GM12878 (cell line): ENCODE results near the gene SOX6. TPM values are rescaled to one million over a fixed set of nuclear protein-coding genes. Genes with fewer than 3 reads are reported as not detected.

Experiments
- ATAC-seq: fragments of 200-7000 bp; cut with Tn5 transposase; 3 replicates; pipeline ENCODE4 v1.9.1; 2020; ENCODE audit warnings: mild to moderate bottlenecking, moderate library complexity
- BruUV-seq: library from RNA; stranded (reverse); fragments of 400-500 nt; replicated peaks from 2 replicates; lab custom pipeline; 2021; lab: Mats Ljungman, UMichigan
- CTCF ChIA-PET: fragments of 300-600 bp; sonication (Branson Sonifier 250); formaldehyde crosslinking; extraction: SDS; loops from one replicate; lab custom pipeline; 2021; ENCODE audit warnings: inconsistent platforms; lab: Yijun Ruan, JAX
- POLR2A ChIA-PET: fragments of 350-600 bp; formaldehyde crosslinking; extraction: SDS; loops from one replicate; lab custom pipeline; 2021; ENCODE audit warnings: inconsistent platforms; lab: Charles Lee
- RAD21 ChIA-PET: fragments of 300-600 bp; sonication (Branson Sonifier 250); formaldehyde crosslinking; loops from one replicate; lab custom pipeline; 2023; ENCODE audit warnings: antibody characterized with exemption; ENCODE audit not compliant: unreplicated experiment; lab: Charles Lee
- SMC1A ChIA-PET: fragments of 300-600 bp; sonication (Branson Sonifier 250); formaldehyde crosslinking; loops from one replicate; lab custom pipeline; 2023; ENCODE audit not compliant: unreplicated experiment, uncharacterized antibody; lab: Charles Lee
- DNase-seq: peaks from one replicate; pipeline ENCODE4 v3.0.0-alpha.2; 2011; ENCODE audit warnings: low read depth, low spot score
- FAIRE-seq: peaks from 3 replicates; lab custom pipeline; 2011; peaks lifted over from hg19 to GRCh38; lab: Jason Lieb, UNC
- H2AFZ ChIP-seq: 2 replicates; pipeline ENCODE4 v1.6.0; 2011; ENCODE audit warnings: low read depth, low read length, control low read depth; ENCODE audit not compliant: control insufficient read depth
- H3K27ac ChIP-seq: 2 replicates; pipeline ENCODE4 v1.5.1; 2011; ENCODE audit warnings: control low read depth; ENCODE audit not compliant: control insufficient read depth, insufficient read depth
- H3K27me3 ChIP-seq, 2 experiments: replicated peaks in 1 of 2; 2 replicates each; pipeline versions ENCODE4 v1.6.0 to v1.6.1; 2011; ENCODE audit warnings: low read length in 1 of 2; ENCODE audit not compliant: control insufficient read depth in 2 of 2, insufficient read depth in 2 of 2
- H3K36me3 ChIP-seq, 2 experiments: 2 replicates each; pipeline ENCODE4 v1.5.1; 2011; ENCODE audit warnings: low read length in 1 of 2; ENCODE audit not compliant: control insufficient read depth in 2 of 2, insufficient read depth in 2 of 2
- H3K4me1 ChIP-seq: 2 replicates; pipeline ENCODE4 v1.6.1; 2011; ENCODE audit warnings: mild to moderate bottlenecking, low read length, moderate library complexity, mixed read lengths; ENCODE audit not compliant: control insufficient read depth, insufficient read depth
- H3K4me2 ChIP-seq: 2 replicates; pipeline ENCODE4 v1.6.0; 2011; ENCODE audit warnings: control low read depth; ENCODE audit not compliant: control insufficient read depth, insufficient read depth
- H3K4me3 ChIP-seq: fragments of 200-600 bp; sonication (generic); 2 replicates; pipeline ENCODE4 v1.5.1; 2016
- H3K79me2 ChIP-seq: 2 replicates; pipeline ENCODE4 v1.6.0; 2011; ENCODE audit warnings: low read length; ENCODE audit not compliant: control insufficient read depth, insufficient read depth
- H3K9ac ChIP-seq: 2 replicates; pipeline ENCODE4 v1.8.0; 2011; ENCODE audit warnings: low read length, control low read depth, mixed read lengths; ENCODE audit not compliant: control insufficient read depth, insufficient read depth
- H3K9me3 ChIP-seq: replicated peaks from 3 replicates; pipeline ENCODE4 v1.5.1; 2011; ENCODE audit warnings: mild to moderate bottlenecking, low read length; ENCODE audit not compliant: control insufficient read depth, insufficient read depth
- H4K20me1 ChIP-seq: 2 replicates; pipeline ENCODE4 v1.6.0; 2011; ENCODE audit not compliant: control insufficient read depth, insufficient read depth
- CBX5 ChIP-seq: sonication (generic); IDR thresholded peaks from 2 replicates; pipeline ENCODE4 v1.6.1; 2016; ENCODE audit warnings: low read depth, moderate library complexity, mild to moderate bottlenecking, inconsistent platforms
- HDGF ChIP-seq: fragments of 450-650 bp; IDR thresholded peaks from 2 replicates; pipeline ENCODE4 v1.6.1; 2016; ENCODE audit warnings: antibody characterized with exemption
- SREBF2 ChIP-seq: IDR thresholded peaks from 2 replicates; pipeline ENCODE4 v1.6.1; 2012; ENCODE audit warnings: mild to moderate bottlenecking, low read length
- WGBS: methylation state at CpG from one replicate; pipeline ENCODE4 v1.1.6; 2016; ENCODE audit warnings: low lambda C conversion rate; ENCODE audit not compliant: insufficient replicate concordance, insufficient coverage; ENCODE audit errors: missing lambda C conversion rate; 5-methylcytosine and 5-hydroxymethylcytosine counted together
- in situ Hi-C: fragments of 300-500 bp; cut with MboI; formaldehyde crosslinking; loops from 9 replicates; pipeline ENCODE4 v1.14.3; 2018; ENCODE audit warnings: mixed read lengths
- intact Hi-C: fragments of 100-400 bp; cut with micrococcal nuclease; formaldehyde crosslinking; loops from one replicate; pipeline ENCODE4 v1.14.2; 2022; ENCODE audit not compliant: unreplicated experiment
- polyA plus RNA-seq, 11 experiments: library from polyadenylated mRNA; depleted of rRNA in 4 of 11; unstranded in 6 of 11; stranded (reverse) in 5 of 11; fragments of >200 nt; fragmentation: Nextera tagmentation in 4 of 11; fragmentation: Illumina TruSeq in 1 of 11; extraction: Ambion mirVana in 4 of 11; extraction: Trizol in 1 of 11; gene quantifications; 1 replicate in 1 of 11; 2 replicates in 10 of 11; pipeline versions ENCODE4 v1.2.1 to v1.2.3, GENCODE V29; 2011 to 2016; ENCODE audit warnings: inconsistent platforms in 2 of 11, missing spikeins in 2 of 11, low read depth in 1 of 11
- total RNA-seq, 4 experiments: library from RNA; depleted of rRNA in 3 of 4; stranded (reverse); fragments of >200 nt in 3 of 4; fragmentation: Illumina TruSeq in 1 of 4; extraction: Trizol in 1 of 4; gene quantifications; 2 replicates each; pipeline versions ENCODE4 v1.2.1 to v1.2.3, GENCODE V29; 2013 to 2021
- TF ChIP-seq, protein P1 (sequence below): IDR thresholded peaks from 2 replicates; pipeline ENCODE4 v1.6.1; 2012; ENCODE audit warnings: low read depth, low read length, improper control_type of control experiment
- TF ChIP-seq, protein P2 (sequence below): fragments of 450-650 bp; formaldehyde crosslinking; IDR thresholded peaks from 2 replicates; pipeline ENCODE4 v1.5.0; 2022; ENCODE audit warnings: mild to moderate bottlenecking, missing genetic modification characterization

Gene SOX6
- total and polyA plus RNA-seq, 10 of the 15 experiments (the other 5 are each of a cell fraction or from before 2014, with no cell fraction given) = 0.03 to 0.71 (median 0.29) TPM; not detected in 4

DNA sequence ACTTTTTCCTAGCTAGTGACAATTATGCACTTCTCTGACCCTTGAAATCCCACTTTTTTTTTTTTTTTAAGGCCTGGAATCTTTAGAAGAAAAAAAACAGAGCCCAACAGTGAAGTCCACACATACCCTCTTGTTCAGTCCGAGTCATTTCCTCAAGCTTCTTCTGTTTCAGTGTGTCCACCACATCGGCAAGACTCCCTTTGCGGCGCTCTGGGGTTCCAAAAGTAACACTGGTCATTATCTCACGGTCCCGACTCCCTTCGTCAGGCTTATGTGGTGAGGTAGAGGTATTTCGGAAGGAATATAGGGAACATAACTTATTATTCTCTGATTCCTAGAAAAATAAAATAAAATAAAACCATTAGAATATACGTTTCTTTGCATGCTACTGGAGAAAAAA, 38.0 kb downstream of the SOX6 start:
- DNase-seq (no peak), ATAC-seq (no peak), FAIRE-seq (no peak)
- CTCF ChIA-PET = no interaction called here
- no TSS peak for BruUV-seq
- no peaks in the 10 kb centered on the region for H3K36me3 ChIP-seq
- RAD21 ChIA-PET = interaction anchor here (0.8 kb wide), 1 partner anchor 202 kb away, joined by 3 read pairs; no protein-coding TSS in a partner anchor
- no peak overlapping the region for H2AFZ ChIP-seq
- WGBS = 48% methylated on average over 9 of the region's 9 CpGs
- in situ Hi-C loops (no loop called here), intact Hi-C loops (no loop called here)
- H3K27me3 ChIP-seq = no peaks in the 10 kb centered on the region
- SMC1A ChIA-PET = interaction anchor here (0.7 to 1.5 kb wide), 3 partner anchors 22 to 205 kb away, joined by 3 read pairs; no protein-coding TSS in a partner anchor
- H3K79me2 ChIP-seq = no peaks in the 10 kb centered on the region
- POLR2A ChIA-PET = no interaction called here
- H3K4me1 ChIP-seq = no peaks in the 10 kb centered on the region
- H3K9me3 ChIP-seq = no peaks in the 10 kb centered on the region
- no peak overlapping the region for H3K9ac ChIP-seq
- H3K27ac ChIP-seq = no peak overlapping the region
- H4K20me1 ChIP-seq = no peaks in the 10 kb centered on the region
- H3K4me3 ChIP-seq = no peak overlapping the region
- H3K4me2 ChIP-seq = no peak overlapping the region
- TF ChIP-seq, protein P1, sequence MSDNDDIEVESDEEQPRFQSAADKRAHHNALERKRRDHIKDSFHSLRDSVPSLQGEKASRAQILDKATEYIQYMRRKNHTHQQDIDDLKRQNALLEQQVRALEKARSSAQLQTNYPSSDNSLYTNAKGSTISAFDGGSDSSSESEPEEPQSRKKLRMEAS = no peak

DNA sequence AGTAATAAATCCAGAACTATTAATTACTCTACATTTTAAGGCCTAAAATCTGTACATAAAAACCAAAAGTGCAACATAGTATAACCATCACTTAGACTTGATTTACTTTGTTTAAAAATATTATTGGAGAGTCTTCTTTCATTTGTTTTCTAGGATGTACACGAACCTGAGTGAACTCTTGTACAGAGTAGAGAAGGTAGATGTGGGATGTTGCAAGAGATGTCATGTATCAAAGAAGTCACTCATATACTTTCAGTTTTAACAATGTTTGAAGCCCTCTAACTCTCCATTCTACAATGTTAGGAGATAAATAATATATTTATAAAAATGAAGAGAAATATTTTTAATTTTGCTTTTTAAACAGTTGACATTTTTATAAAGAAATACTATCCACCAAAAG, 38.6 kb downstream of the SOX6 start:
- Histone ChIP-seq H3K36me3 (no peaks in the 10 kb centered on the region), H2AFZ (no peak overlapping the region), H3K9me3 (no peaks in the 10 kb centered on the region), H3K79me2 (no peaks in the 10 kb centered on the region), H3K27ac (no peak overlapping the region), H3K4me3 (no peak overlapping the region), H3K4me2 (no peak overlapping the region), H3K9ac (no peak overlapping the region), H3K27me3 (no peaks in the 10 kb centered on the region), H3K4me1 (no peaks in the 10 kb centered on the region), H4K20me1 (no peaks in the 10 kb centered on the region)
- FAIRE-seq = no peak
- CTCF ChIA-PET = no interaction called here
- BruUV-seq = no TSS peak
- SMC1A ChIA-PET = interaction anchor here (0.7 kb wide), 1 partner anchor 127 kb away, joined by 3 read pairs; no protein-coding TSS in a partner anchor
- TF ChIP-seq, protein P2, sequence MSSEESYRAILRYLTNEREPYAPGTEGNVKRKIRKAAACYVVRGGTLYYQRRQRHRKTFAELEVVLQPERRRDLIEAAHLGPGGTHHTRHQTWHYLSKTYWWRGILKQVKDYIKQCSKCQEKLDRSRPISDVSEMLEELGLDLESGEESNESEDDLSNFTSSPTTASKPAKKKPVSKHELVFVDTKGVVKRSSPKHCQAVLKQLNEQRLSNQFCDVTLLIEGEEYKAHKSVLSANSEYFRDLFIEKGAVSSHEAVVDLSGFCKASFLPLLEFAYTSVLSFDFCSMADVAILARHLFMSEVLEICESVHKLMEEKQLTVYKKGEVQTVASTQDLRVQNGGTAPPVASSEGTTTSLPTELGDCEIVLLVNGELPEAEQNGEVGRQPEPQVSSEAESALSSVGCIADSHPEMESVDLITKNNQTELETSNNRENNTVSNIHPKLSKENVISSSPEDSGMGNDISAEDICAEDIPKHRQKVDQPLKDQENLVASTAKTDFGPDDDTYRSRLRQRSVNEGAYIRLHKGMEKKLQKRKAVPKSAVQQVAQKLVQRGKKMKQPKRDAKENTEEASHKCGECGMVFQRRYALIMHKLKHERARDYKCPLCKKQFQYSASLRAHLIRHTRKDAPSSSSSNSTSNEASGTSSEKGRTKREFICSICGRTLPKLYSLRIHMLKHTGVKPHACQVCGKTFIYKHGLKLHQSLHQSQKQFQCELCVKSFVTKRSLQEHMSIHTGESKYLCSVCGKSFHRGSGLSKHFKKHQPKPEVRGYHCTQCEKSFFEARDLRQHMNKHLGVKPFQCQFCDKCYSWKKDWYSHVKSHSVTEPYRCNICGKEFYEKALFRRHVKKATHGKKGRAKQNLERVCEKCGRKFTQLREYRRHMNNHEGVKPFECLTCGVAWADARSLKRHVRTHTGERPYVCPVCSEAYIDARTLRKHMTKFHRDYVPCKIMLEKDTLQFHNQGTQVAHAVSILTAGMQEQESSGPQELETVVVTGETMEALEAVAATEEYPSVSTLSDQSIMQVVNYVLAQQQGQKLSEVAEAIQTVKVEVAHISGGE (CRISPR knock-in tag) = no peak
- TF ChIP-seq CBX5 (no peak), SREBF2 (no peak), HDGF (no peak)
- intact Hi-C loops (no loop called here), in situ Hi-C loops (no loop called here)
- ATAC-seq = no peak
- RAD21 ChIA-PET = no interaction called here
- DNase-seq = no peak
- POLR2A ChIA-PET = no interaction called here
- 0% methylated on average over 1 of the region's 1 CpG for WGBS
